Upper lobe of left lung (tissue), 4 donors: ENCODE results near the gene FAT2.

Source experiments
- POLR2AphosphoS5 ChIP-seq, 2 donors: sonication (generic); formaldehyde crosslinking; IDR thresholded peaks; one replicate each; pipeline ENCODE4 v1.5.1; 2017; ENCODE audit warnings: antibody characterized with exemption in 2 of 2
- TF ChIP-seq, protein P1 (sequence below), 6 experiments: fragments of 450-650 bp in 4 of 6; fragments of 200-600 bp in 2 of 6; sonication (generic) in 2 of 6; IDR thresholded peaks; one replicate each; pipeline ENCODE4 v1.5.1; 2016 to 2019; ENCODE audit warnings: antibody characterized with exemption in 6 of 6

DNA sequence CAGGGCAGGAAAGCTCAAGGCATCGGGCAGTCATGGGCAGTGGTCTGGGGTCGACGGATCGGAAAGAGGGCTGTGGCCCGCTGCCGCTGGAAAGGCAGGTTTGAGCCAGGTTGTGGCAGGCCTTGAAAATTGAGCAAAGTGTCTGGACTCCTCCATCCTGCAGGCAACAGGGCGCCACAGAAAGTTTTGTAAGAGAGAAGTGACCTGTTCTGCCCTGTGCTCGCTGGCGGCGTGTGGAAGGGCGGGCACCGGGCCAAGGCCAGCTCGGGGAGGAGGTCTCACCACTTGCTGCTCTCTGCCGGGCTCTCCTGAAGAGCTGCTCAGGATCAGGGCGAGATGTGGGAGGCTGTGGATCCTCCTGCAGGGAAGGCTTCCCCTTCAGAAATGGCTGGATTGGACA, 41.4 kb upstream of the FAT2 start:
- no peak for TF ChIP-seq POLR2AphosphoS5 (IDR thresholded peaks at IDR 0.05)
- TF ChIP-seq, protein P1, sequence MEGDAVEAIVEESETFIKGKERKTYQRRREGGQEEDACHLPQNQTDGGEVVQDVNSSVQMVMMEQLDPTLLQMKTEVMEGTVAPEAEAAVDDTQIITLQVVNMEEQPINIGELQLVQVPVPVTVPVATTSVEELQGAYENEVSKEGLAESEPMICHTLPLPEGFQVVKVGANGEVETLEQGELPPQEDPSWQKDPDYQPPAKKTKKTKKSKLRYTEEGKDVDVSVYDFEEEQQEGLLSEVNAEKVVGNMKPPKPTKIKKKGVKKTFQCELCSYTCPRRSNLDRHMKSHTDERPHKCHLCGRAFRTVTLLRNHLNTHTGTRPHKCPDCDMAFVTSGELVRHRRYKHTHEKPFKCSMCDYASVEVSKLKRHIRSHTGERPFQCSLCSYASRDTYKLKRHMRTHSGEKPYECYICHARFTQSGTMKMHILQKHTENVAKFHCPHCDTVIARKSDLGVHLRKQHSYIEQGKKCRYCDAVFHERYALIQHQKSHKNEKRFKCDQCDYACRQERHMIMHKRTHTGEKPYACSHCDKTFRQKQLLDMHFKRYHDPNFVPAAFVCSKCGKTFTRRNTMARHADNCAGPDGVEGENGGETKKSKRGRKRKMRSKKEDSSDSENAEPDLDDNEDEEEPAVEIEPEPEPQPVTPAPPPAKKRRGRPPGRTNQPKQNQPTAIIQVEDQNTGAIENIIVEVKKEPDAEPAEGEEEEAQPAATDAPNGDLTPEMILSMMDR (IDR thresholded peaks at IDR 0.05), result no peak
